Loucy (cell line): ENCODE data around the gene PTGDS.

Experiments used
- CTCF ChIP-seq: fragments of 200-600 bp; sonication (generic); conservative IDR thresholded peaks from 2 replicates; pipeline ENCODE4 v1.5.1; 2014; ENCODE audit warnings: mild to moderate bottlenecking, antibody characterized with exemption, low read length
- EZH2phosphoT487 ChIP-seq: fragments of 200-600 bp; IDR thresholded peaks from 2 replicates; pipeline ENCODE4 v1.6.1; 2018; ENCODE audit warnings: antibody characterized with exemption, mild to moderate bottlenecking, moderate library complexity, borderline replicate concordance

GRCh38 chr9:136962163-136962562, 15.1 kb upstream of the PTGDS start:
- TF ChIP-seq CTCF (no peak), EZH2phosphoT487 (no peak)
